ENCODE results near the gene HBE1. TPM values are rescaled to one million over a fixed set of nuclear protein-coding genes. Genes with fewer than 3 reads are reported as not detected.

The HBE1 gene
- total and polyA plus RNA-seq, 2 donors (not counting 1 experiment from before 2014, with no cell fraction given) = not detected

- H3K27ac ChIP-seq (ENCODE audit: low read length in 2 of 2) = no peak overlapping the region
- TF ChIP-seq CTCF (IDR thresholded peaks at IDR 0.05) = no peak
- no peak for TF ChIP-seq EZH2 (IDR thresholded peaks at IDR 0.05; ENCODE audit: borderline replicate concordance, insufficient read depth, low read depth, low read length, poor library complexity, severe bottlenecking)
- Mint-ChIP-seq H3K4me3 (no peak overlapping the region), H3K27me3 (peaks cover 6% of the 10 kb centered on the region), H3K4me1 (no peaks in the 10 kb centered on the region), H3K27ac (no peak overlapping the region), H3K9me3 (ENCODE audit: insufficient read depth) (no peaks in the 10 kb centered on the region)
- H4K20me1 ChIP-seq (ENCODE audit: control insufficient read depth, insufficient read depth, low read length, poor library complexity, severe bottlenecking) = no peaks in the 10 kb centered on the region
- H3K9ac ChIP-seq (ENCODE audit: low read length) = no peak overlapping the region
- no peaks in the 10 kb centered on the region for H3K9me3 ChIP-seq (ENCODE audit: control extremely low read depth in 1 of 3, control insufficient read depth in 2 of 3, insufficient read depth in 1 of 3, low read length in 2 of 3)
- ChIA-PET POLR2A (no interaction called here), CTCF (no interaction called here)
- no peaks in the 10 kb centered on the region for H3K36me3 ChIP-seq (replicated peaks in 1 of 2; ENCODE audit: control extremely low read depth in 1 of 2, control insufficient read depth in 1 of 2, extremely low read depth in 1 of 2, insufficient read depth in 2 of 2, low read length in 1 of 2)
- intact Hi-C loops (cut with micrococcal nuclease) = no loop called here
- no peak overlapping the region for H3K4me2 ChIP-seq (replicated peaks; ENCODE audit: low read depth, low read length, poor library complexity, severe bottlenecking)
- no peaks in the 10 kb centered on the region for H3K4me1 ChIP-seq (ENCODE audit: control insufficient read depth in 2 of 2, insufficient read depth in 2 of 2, low read length in 2 of 2)
- no peaks in the 10 kb centered on the region for H3K27me3 ChIP-seq (replicated peaks in 1 of 4; ENCODE audit: control extremely low read depth in 1 of 4, control insufficient read depth in 3 of 4, insufficient read depth in 4 of 4, low read length in 3 of 4)
- no peak overlapping the region for H3K4me3 ChIP-seq (ENCODE audit: control extremely low read depth in 1 of 5, extremely low read depth in 1 of 5, insufficient read depth in 1 of 5, low read depth in 2 of 5, low read length in 4 of 5)
- H3K79me2 ChIP-seq (ENCODE audit: control insufficient read depth, insufficient read depth, low read length) = no peaks in the 10 kb centered on the region
- no CpG with 5 or more reads among the region's 1 CpG for WGBS (ENCODE audit: insufficient coverage)
- H2AFZ ChIP-seq (ENCODE audit: insufficient read depth, low read depth, low read length, poor library complexity, severe bottlenecking) = no peak overlapping the region
- no peak for ATAC-seq (ENCODE audit: low read depth)
- no peak for DNase-seq
Measured at GRCh38 chr11:5227681-5228080, 42.1 kb downstream of the HBE1 start.

GRCh38 chr11:5226732-5227310, 42.9 kb downstream of the HBE1 start, which contains the start of gene HBB:
HBB (minus strand) TSS chr11:5227071; CDS start chr11:5227021, 50 bp downstream.
- no peaks in the 10 kb centered on the region for H3K79me2 ChIP-seq (ENCODE audit: control insufficient read depth, insufficient read depth, low read length)
- Mint-ChIP-seq H3K27ac (no peak within 1 kb of the TSS), H3K9me3 (ENCODE audit: insufficient read depth) (no peaks in the 10 kb centered on the region), H3K4me1 (no peaks in the 10 kb centered on the region), H3K27me3 (peaks cover 6% of the 10 kb centered on the region), H3K4me3 (no peak within 1 kb of the TSS)
- H2AFZ ChIP-seq (ENCODE audit: insufficient read depth, low read depth, low read length, poor library complexity, severe bottlenecking) = no peak within 1 kb of the TSS
- ChIA-PET CTCF (no interaction called here), POLR2A (no interaction called here)
- H3K4me1 ChIP-seq (ENCODE audit: control insufficient read depth in 2 of 2, insufficient read depth in 2 of 2, low read length in 2 of 2) = no peaks in the 10 kb centered on the region
- WGBS (ENCODE audit: insufficient coverage) = 87% methylated on average over 3 of the region's 3 CpGs
- no peaks in the 10 kb centered on the region for H3K27me3 ChIP-seq (replicated peaks in 1 of 4; ENCODE audit: control extremely low read depth in 1 of 4, control insufficient read depth in 3 of 4, insufficient read depth in 4 of 4, low read length in 3 of 4)
- H3K9ac ChIP-seq (ENCODE audit: low read length) = no peak within 1 kb of the TSS
- no peaks in the 10 kb centered on the region for H4K20me1 ChIP-seq (ENCODE audit: control insufficient read depth, insufficient read depth, low read length, poor library complexity, severe bottlenecking)
- H3K4me3 ChIP-seq (ENCODE audit: control extremely low read depth in 1 of 5, extremely low read depth in 1 of 5, insufficient read depth in 1 of 5, low read depth in 2 of 5, low read length in 4 of 5) = no peak within 1 kb of the TSS
- no peak within 1 kb of the TSS for H3K27ac ChIP-seq (ENCODE audit: low read length in 2 of 2)
- no peak within 1 kb of the TSS for H3K4me2 ChIP-seq (replicated peaks; ENCODE audit: low read depth, low read length, poor library complexity, severe bottlenecking)
- H3K9me3 ChIP-seq (ENCODE audit: control extremely low read depth in 1 of 3, control insufficient read depth in 2 of 3, insufficient read depth in 1 of 3, low read length in 2 of 3) = peaks cover 0 to 5% (median 0%) of the 10 kb centered on the region in 3 donors
- no peaks in the 10 kb centered on the region for H3K36me3 ChIP-seq (replicated peaks in 1 of 2; ENCODE audit: control extremely low read depth in 1 of 2, control insufficient read depth in 1 of 2, extremely low read depth in 1 of 2, insufficient read depth in 2 of 2, low read length in 1 of 2)
- no peak for ATAC-seq (ENCODE audit: low read depth)
- intact Hi-C loops (cut with micrococcal nuclease) = no loop called here
- DNase-seq = no peak
- no peak for TF ChIP-seq CTCF (IDR thresholded peaks at IDR 0.05)
- no peak for TF ChIP-seq EZH2 (IDR thresholded peaks at IDR 0.05; ENCODE audit: borderline replicate concordance, insufficient read depth, low read depth, low read length, poor library complexity, severe bottlenecking)

Data from B cell (primary cell).